Hematopoietic multipotent progenitor cell treated with erythropoietin and hydrocortisone succinate and interleukin-3 and kit ligand, for 17 days (in vitro differentiated cells): Measurements from ENCODE around the gene CNTNAP2.

ENCODE experiments used
- DNase-seq: peaks from one replicate; pipeline ENCODE4 v3.0.0-alpha.2; 2015; ENCODE audit warnings: low spot score

The CNTNAP2 gene

GRCh38 chr7:147015999-147016398 is 899.4 kb downstream of the CNTNAP2 start:
- no peak for DNase-seq

GRCh38 chr7:147022056-147022455 is 905.5 kb downstream of the CNTNAP2 start:
- DNase-seq = no peak

DNA sequence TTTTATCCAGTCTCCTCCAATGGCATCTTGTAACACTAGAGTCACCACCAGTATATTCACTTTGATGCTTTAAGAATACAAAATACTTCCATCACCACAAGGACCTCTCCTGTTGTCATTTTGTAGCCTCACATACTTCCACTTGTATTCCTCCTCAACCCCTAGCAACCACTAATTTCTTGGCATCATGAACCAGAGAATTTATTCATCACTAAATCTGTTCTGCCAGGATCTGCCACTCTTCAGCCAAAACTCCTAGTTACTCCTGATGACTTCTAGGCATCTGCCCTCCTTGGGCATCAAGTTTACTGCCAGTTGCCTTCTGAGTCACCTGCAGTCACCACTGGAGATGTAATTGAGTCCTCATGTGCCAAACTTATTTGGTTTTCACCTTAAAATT is 906.8 kb downstream of the CNTNAP2 start:
- DNase-seq = no peak

- DNase-seq = no peak
Observed at GRCh38 chr7:147029953-147030352, 913.4 kb downstream of the CNTNAP2 start.

- no peak for DNase-seq
Observed at GRCh38 chr7:147033641-147034040, 917.0 kb downstream of the CNTNAP2 start.

GRCh38 chr7:147041438-147041837 is 924.8 kb downstream of the CNTNAP2 start:
- no peak for DNase-seq

DNA sequence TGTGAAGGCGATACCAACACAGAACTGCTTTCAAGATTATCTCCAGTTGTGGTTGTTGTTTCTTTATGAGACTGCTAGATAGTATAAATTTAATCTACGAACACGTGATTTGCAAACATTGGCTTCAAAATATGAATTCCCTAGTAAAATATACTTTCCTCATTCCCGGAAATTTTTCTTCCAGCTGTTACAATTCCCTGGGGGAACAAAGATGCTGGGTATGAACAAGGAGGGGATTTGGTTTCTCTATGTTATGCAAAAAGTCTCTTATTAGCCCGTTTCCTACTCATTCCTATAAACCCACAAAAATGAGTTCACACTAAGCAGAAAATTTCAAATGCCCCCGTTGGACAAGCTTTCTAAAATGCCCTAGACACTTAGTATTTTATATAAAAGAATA is 928.3 kb downstream of the CNTNAP2 start:
- no peak for DNase-seq

- DNase-seq = no peak
Observed at GRCh38 chr7:147047696-147048095, 931.1 kb downstream of the CNTNAP2 start.

DNA sequence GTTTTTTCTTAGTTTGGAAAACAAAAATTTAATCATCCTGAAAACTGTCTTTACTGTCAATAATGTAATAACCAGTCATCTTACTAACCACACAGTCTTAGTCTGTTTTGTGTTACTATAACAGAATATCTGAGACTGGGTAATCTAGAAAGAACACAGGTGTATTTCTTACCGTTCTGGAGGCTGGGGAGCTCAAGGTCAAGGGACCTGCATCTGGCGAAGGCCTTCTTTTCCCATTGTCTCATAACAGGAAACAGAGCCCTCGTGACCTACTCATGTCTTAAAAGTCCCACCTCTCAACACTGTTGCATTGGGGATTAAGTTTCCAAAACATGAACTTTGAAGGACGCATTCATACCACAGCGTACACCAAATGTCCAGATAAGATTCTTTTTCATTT is 932.3 kb downstream of the CNTNAP2 start:
- DNase-seq = no peak

DNA sequence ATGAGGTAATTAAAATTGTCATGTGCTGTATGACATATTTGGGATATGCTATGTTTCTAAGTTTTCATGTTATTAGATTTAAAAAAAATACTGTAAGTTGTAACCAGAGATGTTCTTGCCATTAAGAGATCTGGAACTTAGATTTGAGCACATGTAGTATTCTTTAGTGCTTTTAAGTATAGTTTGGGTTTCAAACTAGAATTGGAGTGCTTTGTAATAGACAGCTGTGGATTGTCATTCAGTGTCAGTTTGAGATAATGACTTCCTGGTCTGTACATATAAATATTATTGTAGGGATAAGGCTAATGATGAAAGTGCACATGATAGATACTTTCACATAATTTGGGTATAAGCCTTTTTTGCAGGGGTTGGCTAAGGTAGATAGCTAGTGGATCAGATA is 936.2 kb downstream of the CNTNAP2 start:
- no peak for DNase-seq

DNA sequence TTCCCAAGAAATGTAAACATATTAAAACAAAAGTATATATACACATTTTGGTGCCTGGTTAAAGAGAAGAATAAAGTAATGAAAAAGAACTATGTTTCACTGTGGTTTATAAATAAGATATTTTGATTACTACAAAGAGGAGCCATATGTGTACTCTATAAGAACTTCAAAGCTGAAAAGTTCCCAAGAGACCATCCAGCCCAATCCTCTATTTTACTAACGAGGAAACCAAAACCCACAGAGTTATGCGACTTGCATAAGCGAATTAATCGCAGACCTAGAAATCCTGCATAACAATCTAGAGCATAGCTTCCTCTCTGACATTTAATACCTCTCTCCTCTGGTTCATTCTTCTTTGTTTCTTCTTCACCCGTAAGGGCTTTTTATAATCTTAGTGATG is 937.1 kb downstream of the CNTNAP2 start:
- no peak for DNase-seq

DNA sequence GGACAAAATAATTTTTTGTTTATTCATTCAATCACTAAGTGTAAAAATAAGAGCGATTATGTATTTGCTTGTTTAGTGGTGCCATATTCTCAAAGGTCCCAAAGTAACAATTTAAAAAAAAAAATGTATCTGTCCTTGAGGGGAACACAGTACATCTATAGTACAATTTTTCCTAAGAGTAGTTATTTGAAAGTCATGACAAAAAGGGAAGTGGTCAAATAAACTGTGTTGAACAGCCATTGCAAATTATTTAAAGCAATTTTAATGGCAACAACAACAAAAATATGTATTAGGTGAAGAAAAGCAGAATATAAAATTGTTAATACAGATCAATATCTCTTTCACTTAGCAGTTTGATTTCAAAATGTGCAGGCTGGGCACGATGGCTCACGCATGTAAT is 943.5 kb downstream of the CNTNAP2 start:
- DNase-seq = no peak

DNA sequence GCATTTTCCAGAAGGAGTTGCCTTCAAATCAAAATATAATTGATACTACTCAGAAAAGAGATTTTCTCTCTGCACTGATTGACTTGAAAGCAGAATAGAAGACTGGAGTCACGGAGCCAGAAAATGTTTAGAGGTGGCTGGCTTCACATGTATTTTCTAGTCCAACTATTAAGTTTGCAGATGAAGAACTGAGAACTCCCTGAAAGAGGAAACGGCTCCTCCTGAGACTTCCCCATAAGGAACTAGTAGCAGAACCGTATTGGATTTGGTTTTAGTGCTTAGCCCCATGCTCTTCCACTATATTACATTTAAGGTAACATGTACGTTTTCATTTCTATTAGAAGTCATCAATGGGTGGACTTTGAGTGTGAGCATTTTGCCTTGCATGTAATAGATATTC is 946.3 kb downstream of the CNTNAP2 start:
- DNase-seq = no peak

GRCh38 chr7:147068842-147069241 is 952.2 kb downstream of the CNTNAP2 start:
- no peak for DNase-seq

DNA sequence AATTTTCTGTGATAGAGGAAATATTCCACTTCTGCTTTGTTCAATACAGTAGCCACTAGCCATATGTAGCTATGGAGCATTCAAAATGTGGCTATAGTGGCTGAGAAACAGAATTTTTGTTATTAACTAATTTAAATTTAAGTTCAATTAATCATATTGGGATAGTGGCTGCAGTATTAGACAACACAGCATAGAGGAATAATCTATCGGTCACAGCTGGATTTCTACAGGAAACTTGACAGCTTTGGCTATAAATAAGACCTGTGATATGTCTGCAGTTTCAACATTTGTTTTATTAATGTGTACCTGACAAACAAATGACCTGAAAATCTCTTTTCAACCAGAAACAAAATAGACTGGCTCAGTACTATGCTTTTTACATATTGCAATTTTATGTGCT is 953.2 kb downstream of the CNTNAP2 start:
- DNase-seq = no peak

DNA sequence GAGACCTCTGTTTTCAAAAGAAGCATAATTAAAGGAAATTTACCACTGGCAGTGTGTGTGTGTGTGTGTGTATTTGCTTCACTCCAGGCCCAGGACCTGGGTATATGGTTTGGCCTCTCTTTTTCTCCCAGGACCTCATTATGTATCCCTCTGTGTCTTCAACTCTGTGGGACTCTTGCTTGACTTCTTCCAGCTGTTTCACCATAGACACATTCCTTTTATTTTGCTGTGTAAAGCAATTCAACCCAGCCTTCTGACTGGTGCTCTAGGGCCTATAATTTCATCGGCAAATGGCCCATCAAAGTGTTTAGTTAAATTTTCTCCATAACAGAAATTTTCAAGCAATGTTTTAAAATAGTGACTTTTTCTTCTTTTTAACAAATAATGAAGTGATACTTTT is 954.3 kb downstream of the CNTNAP2 start:
- DNase-seq = no peak

GRCh38 chr7:147071536-147071935 is 954.9 kb downstream of the CNTNAP2 start:
- no peak for DNase-seq

DNA sequence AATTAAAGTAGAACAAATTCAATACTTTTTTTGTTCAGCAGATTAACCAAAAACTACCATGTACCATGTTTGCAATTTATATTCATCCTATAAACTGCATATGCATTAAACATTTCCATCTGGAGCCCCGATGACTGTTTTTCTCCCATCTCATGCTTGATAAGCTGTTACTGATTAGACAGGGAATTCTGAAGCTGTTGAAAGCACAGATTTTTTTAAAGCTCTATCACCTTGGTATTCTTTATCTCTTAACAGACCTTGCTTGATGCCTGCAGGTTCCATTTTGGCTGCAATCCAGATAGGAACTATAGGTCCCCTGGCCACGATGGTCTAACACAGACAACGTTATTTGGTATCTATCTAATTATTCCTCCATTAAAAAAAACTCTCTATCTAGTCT is 961.7 kb downstream of the CNTNAP2 start:
- DNase-seq = no peak

DNA sequence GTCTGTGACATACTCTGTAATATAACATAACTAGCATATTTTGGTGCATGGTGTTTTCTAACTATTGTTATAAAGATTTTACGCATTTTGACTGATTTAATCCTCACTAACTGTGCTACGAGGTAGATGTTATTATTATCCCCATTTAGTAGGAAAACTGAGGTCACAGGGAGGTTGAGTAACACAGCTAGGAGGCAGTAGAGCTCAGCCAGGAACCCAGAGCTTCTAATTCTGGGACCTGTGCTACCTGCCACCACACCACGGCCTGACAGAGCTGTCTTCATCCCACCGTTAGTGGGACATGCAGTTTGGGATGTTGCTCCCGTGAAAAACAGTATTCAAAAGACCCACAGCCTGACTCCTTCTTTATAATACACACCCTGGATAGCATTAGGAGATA is 962.5 kb downstream of the CNTNAP2 start:
- DNase-seq = no peak

DNA sequence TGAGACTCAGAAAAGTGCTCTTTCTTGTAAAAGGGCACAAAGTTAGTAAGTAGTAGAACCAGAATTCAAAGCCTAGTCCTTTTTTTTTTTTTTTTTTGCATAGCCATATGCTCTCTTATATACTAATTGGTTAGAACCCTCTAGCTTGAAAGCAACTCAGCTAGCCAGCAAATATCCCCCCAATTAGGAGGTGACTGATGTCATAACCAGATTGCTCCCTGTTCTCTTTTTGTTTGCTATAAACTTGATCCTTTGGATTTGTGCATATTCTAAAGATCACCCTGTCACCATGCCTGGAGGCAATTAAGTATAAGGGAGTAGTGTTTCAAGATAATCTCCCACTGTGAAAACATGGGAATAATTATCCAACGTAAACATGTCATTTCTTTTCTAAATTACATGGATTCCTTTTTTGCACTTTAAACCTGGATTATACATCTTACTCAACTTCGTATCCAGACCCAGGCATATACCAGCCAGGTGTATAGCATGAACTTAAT is 963.4 kb downstream of the CNTNAP2 start:
- no peak for DNase-seq

DNA sequence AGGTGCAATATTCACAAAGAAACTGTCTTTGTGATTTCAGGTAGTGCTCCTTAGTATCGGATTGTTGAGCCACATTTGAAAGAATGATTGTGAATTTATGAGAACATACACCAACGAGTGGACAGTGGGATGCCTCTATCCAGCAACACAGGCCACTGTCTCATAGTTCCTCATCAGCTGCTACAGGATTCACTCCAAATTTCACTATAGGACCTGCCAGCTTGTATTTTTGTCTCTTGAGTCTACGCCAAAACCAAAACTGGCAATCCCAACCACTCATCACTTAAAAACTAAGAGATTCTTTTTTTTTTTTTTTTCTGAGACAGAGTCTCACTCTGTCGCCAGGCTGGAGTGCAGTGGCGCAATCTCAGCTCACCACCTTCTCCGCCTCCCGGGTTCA is 964.5 kb downstream of the CNTNAP2 start:
- no peak for DNase-seq

DNA sequence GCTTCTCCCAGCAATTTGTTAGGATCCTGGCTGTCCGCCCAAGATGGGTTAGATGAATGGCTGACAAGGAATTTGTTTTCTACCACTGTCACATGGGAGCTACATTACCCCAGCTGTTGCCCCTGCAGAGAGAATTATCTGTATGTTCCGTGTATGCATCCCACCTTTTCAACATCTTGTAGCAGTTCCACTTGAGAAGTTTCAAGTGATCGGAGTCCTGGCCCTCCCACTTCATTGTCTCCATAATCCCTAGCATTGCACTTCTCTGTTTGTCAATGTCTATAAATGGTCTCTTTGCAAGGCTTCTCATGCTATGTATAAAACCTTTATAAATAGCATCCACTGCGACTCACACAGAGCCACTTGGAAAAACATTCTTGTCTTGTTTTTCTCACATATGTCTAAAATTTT is 972.5 kb downstream of the CNTNAP2 start:
- no peak for DNase-seq

GRCh38 chr7:147089608-147090007 is 973.0 kb downstream of the CNTNAP2 start:
- DNase-seq = no peak

DNA sequence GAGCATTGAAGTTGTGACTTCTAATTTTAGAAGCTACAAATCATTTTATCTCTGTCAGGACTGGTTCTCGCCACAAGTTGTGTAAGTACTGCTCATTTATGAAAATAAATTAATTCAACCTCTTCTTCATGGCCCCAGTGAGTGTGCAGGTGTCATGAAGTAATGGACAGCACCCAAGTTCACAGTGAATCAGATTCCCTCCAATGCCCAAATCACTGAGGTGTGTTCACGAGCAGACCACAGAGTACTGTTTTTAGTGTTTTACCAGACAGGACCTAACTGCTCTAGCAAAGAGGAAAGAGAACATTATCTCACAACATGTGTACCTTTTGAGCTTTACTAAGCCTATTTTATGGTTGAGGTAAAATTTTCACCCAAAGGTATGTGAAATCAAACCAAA is 980.0 kb downstream of the CNTNAP2 start:
- no peak for DNase-seq

DNA sequence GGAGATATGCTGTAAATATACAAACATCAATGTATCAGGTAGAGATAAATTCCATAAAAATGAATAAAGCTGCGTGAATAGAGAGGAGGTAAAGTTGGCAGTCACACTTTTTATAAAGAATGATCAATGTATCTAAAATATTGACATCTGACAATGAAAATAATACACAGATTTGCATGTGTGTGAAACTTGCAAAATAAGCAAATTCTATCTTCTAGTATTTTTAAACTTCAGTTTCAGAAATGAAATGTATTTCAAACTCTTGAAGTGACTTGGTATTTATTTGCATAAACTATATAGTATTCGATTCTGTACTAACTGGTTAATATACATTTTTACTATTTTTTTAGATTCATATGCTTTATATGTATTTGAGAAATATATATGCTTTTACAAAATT is 986.6 kb downstream of the CNTNAP2 start:
- DNase-seq = no peak
